ENCODE results near the gene ZBTB7C.

- TF ChIP-seq, protein P1, sequence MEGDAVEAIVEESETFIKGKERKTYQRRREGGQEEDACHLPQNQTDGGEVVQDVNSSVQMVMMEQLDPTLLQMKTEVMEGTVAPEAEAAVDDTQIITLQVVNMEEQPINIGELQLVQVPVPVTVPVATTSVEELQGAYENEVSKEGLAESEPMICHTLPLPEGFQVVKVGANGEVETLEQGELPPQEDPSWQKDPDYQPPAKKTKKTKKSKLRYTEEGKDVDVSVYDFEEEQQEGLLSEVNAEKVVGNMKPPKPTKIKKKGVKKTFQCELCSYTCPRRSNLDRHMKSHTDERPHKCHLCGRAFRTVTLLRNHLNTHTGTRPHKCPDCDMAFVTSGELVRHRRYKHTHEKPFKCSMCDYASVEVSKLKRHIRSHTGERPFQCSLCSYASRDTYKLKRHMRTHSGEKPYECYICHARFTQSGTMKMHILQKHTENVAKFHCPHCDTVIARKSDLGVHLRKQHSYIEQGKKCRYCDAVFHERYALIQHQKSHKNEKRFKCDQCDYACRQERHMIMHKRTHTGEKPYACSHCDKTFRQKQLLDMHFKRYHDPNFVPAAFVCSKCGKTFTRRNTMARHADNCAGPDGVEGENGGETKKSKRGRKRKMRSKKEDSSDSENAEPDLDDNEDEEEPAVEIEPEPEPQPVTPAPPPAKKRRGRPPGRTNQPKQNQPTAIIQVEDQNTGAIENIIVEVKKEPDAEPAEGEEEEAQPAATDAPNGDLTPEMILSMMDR (IDR thresholded peaks at IDR 0.05) = no peak
- TF ChIP-seq EP300 (IDR thresholded peaks at IDR 0.05) = no peak
Observed at GRCh38 chr18:48000701-48001100, 408.5 kb downstream of the ZBTB7C start.
